ENCODE data around the gene IGF2. TPM values are rescaled to one million over a fixed set of nuclear protein-coding genes. Genes with fewer than 3 reads are reported as not detected.

IGF2 gene
- total RNA-seq, 1 donor from 2014 or later: 21.5 TPM

DNA sequence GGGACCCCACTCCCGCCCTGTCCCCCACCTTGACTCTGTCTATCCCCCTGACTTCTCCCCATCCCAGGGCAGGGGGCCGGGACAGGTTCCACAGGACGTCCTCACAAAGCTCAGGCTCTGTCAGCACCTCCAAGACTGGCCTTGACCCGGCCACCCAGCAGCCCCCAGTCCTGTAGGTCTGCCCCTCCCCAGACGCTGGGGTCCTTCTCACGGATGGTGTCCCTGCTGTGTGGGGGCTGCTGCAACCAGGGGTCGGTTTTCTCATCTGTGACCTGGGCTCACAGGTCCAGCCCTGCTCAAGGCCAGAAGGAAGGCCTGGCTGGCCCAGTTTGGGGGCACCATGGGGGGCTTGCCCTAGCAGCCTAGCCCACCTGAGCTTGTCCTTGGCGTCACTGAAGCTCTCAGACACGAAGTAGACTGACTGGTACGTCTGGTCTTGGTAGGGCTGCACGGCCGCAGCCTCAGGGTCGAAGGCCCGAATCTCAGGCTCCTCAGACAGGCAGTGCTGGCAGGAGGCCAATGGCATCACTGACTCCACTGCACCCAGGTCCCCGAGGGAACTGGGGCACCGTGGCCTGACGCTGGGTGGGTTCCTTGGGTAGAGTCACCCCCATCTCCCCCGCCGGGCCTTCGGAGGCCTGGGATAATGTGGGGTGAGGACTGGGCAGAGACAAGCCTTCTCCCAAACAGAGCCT is 25.8 kb upstream of the IGF2 start:
- Mint-ChIP-seq H3K27ac (ENCODE audit: unreplicated experiment) (no peak overlapping the region), H3K4me1 (ENCODE audit: low read depth, unreplicated experiment) (no peaks in the 10 kb centered on the region), H3K27me3 (ENCODE audit: unreplicated experiment) (no peaks in the 10 kb centered on the region), H3K4me3 (ENCODE audit: unreplicated experiment) (no peak overlapping the region), H3K36me3 (ENCODE audit: unreplicated experiment) (no peaks in the 10 kb centered on the region), H3K9me3 (ENCODE audit: unreplicated experiment) (peaks cover 4% of the 10 kb centered on the region)
- TF ChIP-seq, protein P1, sequence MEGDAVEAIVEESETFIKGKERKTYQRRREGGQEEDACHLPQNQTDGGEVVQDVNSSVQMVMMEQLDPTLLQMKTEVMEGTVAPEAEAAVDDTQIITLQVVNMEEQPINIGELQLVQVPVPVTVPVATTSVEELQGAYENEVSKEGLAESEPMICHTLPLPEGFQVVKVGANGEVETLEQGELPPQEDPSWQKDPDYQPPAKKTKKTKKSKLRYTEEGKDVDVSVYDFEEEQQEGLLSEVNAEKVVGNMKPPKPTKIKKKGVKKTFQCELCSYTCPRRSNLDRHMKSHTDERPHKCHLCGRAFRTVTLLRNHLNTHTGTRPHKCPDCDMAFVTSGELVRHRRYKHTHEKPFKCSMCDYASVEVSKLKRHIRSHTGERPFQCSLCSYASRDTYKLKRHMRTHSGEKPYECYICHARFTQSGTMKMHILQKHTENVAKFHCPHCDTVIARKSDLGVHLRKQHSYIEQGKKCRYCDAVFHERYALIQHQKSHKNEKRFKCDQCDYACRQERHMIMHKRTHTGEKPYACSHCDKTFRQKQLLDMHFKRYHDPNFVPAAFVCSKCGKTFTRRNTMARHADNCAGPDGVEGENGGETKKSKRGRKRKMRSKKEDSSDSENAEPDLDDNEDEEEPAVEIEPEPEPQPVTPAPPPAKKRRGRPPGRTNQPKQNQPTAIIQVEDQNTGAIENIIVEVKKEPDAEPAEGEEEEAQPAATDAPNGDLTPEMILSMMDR (IDR thresholded peaks at IDR 0.05; ENCODE audit: partially characterized antibody, unreplicated experiment): no peak
- no peak for DNase-seq

DNA sequence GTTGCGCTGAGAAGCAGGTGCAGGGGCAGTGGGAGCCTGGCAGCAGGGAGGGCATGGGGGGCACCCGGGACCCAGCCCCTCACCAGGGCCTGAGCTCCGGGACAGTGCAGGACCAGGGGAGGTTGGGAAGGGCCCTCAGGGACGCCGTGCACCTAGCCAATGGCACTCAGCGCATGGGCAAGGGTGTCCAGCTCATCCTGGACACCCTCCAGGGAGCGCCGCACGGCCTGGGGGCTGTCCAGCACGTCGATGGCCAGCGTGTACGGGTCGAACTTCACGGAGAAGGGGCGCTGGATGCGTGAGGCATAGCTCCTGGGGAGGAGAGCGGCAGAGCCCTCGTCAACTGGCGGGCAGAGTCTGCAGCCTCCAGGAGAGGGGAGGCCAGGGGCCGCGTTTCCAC is 24.9 kb upstream of the IGF2 start:
- TF ChIP-seq, protein P1 (IDR thresholded peaks at IDR 0.05; ENCODE audit: partially characterized antibody, unreplicated experiment): no peak
- Mint-ChIP-seq H3K9me3 (ENCODE audit: unreplicated experiment) (peaks cover 4% of the 10 kb centered on the region), H3K4me3 (ENCODE audit: unreplicated experiment) (no peak overlapping the region), H3K36me3 (ENCODE audit: unreplicated experiment) (no peaks in the 10 kb centered on the region), H3K27me3 (ENCODE audit: unreplicated experiment) (no peaks in the 10 kb centered on the region), H3K4me1 (ENCODE audit: low read depth, unreplicated experiment) (no peaks in the 10 kb centered on the region), H3K27ac (ENCODE audit: unreplicated experiment) (no peak overlapping the region)
- DNase-seq: no peak

DNA sequence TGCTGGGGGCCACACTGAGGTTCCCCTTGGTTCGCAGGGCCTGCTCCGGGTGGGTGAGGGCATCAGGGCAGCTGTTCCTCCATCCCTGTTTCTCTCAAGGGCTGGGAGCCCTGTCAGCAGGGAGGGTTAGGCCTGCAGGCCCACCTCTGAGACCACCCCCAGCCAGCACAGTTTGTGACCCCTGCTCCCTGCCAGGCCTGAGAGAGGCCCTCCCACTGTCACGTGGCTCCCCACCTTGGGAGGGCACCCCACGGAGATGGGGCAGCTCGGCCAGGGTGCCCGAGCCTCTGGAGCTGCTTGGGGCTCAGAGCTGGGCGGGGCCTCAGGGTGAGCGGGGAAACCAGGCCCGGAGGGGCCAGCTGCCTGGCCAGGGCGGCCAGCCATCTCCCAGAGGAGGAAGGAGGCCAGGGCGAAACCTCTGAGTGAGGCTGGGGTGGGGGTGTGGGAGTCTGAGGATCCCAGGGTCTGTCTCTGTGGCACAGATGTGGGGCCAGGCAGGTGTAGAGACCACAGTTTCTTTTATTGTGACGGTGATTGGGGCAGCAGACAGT is 24.3 kb upstream of the IGF2 start:
- Mint-ChIP-seq H3K9me3 (ENCODE audit: unreplicated experiment) (peaks cover 4% of the 10 kb centered on the region), H3K27me3 (ENCODE audit: unreplicated experiment) (no peaks in the 10 kb centered on the region), H3K4me3 (ENCODE audit: unreplicated experiment) (no peak overlapping the region), H3K4me1 (ENCODE audit: low read depth, unreplicated experiment) (no peaks in the 10 kb centered on the region), H3K27ac (ENCODE audit: unreplicated experiment) (no peak overlapping the region), H3K36me3 (ENCODE audit: unreplicated experiment) (no peaks in the 10 kb centered on the region)
- TF ChIP-seq, protein P1 (IDR thresholded peaks at IDR 0.05; ENCODE audit: partially characterized antibody, unreplicated experiment): no peak
- no peak for DNase-seq

DNA sequence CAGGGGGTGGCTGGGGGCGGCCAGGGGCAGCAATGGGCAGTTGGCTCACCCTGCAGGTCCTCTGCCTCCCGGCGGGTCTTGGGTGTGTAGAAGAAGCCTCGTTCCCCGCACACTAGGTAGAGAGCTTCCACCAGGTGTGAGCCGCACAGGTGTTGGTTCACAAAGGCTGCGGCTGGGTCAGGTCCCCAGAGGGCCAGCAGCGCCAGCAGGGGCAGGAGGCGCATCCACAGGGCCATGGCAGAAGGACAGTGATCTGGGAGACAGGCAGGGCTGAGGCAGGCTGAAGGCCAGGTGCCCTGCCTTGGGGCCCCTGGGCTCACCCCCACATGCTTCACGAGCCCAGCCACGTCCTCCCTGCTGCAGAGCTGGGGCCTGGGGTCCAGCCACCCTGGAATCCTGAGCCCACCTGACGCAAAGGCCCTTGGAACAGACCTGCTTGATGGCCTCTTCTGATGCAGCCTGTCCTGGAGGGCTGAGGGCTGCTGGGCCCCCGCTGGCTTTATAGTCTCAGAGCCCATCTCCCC is 21.6 kb upstream of the IGF2 start, which contains the start of gene INS:
INS (minus strand) TSS at position 474 of the 524 bp plus-strand sequence; CDS start at position 236, 238 bp downstream.
- no peaks in the 10 kb centered on the region for H3K27me3 Mint-ChIP-seq (ENCODE audit: unreplicated experiment)
- no peak within 1 kb of the TSS for H3K27ac Mint-ChIP-seq (ENCODE audit: unreplicated experiment)
- TF ChIP-seq, protein P1 (IDR thresholded peaks at IDR 0.05; ENCODE audit: partially characterized antibody, unreplicated experiment): no peak
- H3K4me3 Mint-ChIP-seq (ENCODE audit: unreplicated experiment): no peak within 1 kb of the TSS
- no peaks in the 10 kb centered on the region for H3K36me3 Mint-ChIP-seq (ENCODE audit: unreplicated experiment)
- H3K4me1 Mint-ChIP-seq (ENCODE audit: low read depth, unreplicated experiment): no peaks in the 10 kb centered on the region
- peaks cover 2% of the 10 kb centered on the region for H3K9me3 Mint-ChIP-seq (ENCODE audit: unreplicated experiment)
- no peak for DNase-seq
